ENCODE data around the gene GPATCH8.
"Not testable (repeated sequence)": the region's sequence is repeated elsewhere in the genome, so short reads cannot be mapped to it uniquely, and the experiment has no call there.

- TF ChIP-seq, protein P1, sequence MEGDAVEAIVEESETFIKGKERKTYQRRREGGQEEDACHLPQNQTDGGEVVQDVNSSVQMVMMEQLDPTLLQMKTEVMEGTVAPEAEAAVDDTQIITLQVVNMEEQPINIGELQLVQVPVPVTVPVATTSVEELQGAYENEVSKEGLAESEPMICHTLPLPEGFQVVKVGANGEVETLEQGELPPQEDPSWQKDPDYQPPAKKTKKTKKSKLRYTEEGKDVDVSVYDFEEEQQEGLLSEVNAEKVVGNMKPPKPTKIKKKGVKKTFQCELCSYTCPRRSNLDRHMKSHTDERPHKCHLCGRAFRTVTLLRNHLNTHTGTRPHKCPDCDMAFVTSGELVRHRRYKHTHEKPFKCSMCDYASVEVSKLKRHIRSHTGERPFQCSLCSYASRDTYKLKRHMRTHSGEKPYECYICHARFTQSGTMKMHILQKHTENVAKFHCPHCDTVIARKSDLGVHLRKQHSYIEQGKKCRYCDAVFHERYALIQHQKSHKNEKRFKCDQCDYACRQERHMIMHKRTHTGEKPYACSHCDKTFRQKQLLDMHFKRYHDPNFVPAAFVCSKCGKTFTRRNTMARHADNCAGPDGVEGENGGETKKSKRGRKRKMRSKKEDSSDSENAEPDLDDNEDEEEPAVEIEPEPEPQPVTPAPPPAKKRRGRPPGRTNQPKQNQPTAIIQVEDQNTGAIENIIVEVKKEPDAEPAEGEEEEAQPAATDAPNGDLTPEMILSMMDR (optimal IDR thresholded peaks at IDR 0.05 in 1 of 3, IDR thresholded peaks at IDR 0.05 in 1 of 3, conservative IDR thresholded peaks at IDR 0.05 in 1 of 3; ENCODE audit: extremely low read depth in 1 of 3, insufficient read depth in 2 of 3, low read length in 3 of 3): not testable (repeated sequence)
- TF ChIP-seq EZH2 (IDR thresholded peaks at IDR 0.05; ENCODE audit: low read length): not testable (repeated sequence)
Measured at GRCh38 chr17:44368391-44369243, 134.6 kb downstream of the GPATCH8 start.

Data from keratinocyte (primary cell).